ENCODE results near the gene CDKAL1.

GRCh38 chr6:20539387-20539786, 5.1 kb downstream of the CDKAL1 start:
- no peak for TF ChIP-seq POLR2A (IDR thresholded peaks at IDR 0.05)
- no peak for TF ChIP-seq CTCF (IDR thresholded peaks at IDR 0.05 in 8 of 11, conservative IDR thresholded peaks at IDR 0.05 in 3 of 11)

Data from spleen (tissue), 7 donors.